ENCODE measurements around the gene CDK9. TPM values are rescaled to one million over a fixed set of nuclear protein-coding genes. Genes with fewer than 3 reads are reported as not detected.

CDK9 gene
- total and polyA plus RNA-seq, 10 of the 15 experiments (the other 5 are each of a cell fraction or from before 2014, with no cell fraction given) = 7.3 to 92.6 (median 51.6) TPM

- no peak for TF ChIP-seq PRDM15 (CRISPR knock-in tag; IDR thresholded peaks at IDR 0.05)
Observed at GRCh38 chr9:127738666-127739065, 47.2 kb upstream of the CDK9 start (continued).

DNA sequence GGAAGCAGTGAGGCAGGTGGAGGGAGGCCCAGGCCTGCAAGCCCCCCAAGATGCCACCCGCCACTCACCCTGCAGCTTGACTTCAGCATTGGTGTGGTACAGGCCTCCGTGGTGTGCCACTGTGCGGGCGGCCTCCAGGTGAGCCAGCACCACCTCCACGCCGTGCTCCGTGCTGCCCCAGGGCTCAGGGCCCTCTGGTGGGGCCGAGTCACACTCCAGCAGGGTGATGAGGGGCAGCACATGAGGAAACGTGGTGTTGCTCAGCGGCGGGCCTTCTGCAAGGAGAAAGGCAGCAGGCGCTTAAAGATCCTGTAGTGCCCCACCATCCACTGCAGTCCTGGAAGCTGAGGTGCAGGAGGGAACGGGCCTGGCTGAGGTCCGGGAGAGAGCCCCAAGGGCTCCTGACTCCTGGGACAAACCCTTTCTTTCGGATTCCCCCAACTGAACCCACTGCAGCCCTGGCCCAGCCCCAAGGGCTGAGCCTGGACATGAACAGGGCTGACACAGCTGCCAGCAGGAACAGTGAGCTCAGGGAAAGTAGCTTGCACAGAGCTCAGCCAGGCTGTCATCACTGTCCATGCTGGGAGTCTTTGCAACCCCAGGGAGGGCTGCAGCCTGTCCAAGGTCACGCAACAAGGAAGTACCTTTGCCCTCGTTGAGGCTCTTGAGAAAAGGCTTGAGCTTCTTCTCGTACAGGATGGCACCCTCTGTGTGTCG, 46.1 kb upstream of the CDK9 start:
- no peaks in the 10 kb centered on the region for H3K4me1 ChIP-seq (ENCODE audit: control insufficient read depth, insufficient read depth, low read length)
- ChIA-PET RAD21 (ENCODE audit: unreplicated experiment) (interaction anchor here (0.6 kb wide), 1 partner anchor 184 kb away, joined by 3 read pairs; no protein-coding TSS in a partner anchor), SMC1A (ENCODE audit: uncharacterized antibody, unreplicated experiment) (interaction anchor here (0.9 kb wide), 1 partner anchor 45 kb away, joined by 4 read pairs; the partner anchor contains the start of gene CDK9), CTCF (interaction anchor here (0.8 to 1.3 kb wide), 2 partner anchors 31 to 130 kb away, joined by 3 read pairs; no protein-coding TSS in a partner anchor), POLR2A (no interaction called here)
- no peak for FAIRE-seq
- H3K27me3 ChIP-seq (replicated peaks in 1 of 2; ENCODE audit: control insufficient read depth in 2 of 2, insufficient read depth in 2 of 2, low read length in 1 of 2) = no peaks in the 10 kb centered on the region
- 96% methylated on average over 19 of the region's 19 CpGs for whole genome bisulfite sequencing (ENCODE audit: insufficient coverage, insufficient replicate concordance, low lambda C conversion rate, missing lambda C conversion rate)
- no peak for DNase-seq (ENCODE audit: low read depth, low spot score)
- BruUV-seq (replicated peaks) = no TSS peak
- H2AFZ ChIP-seq (ENCODE audit: control insufficient read depth, low read depth, low read length) = no peak overlapping the region
- H3K4me2 ChIP-seq (ENCODE audit: control insufficient read depth, insufficient read depth) = no peak overlapping the region
- in situ Hi-C loops (cut with MboI) (loop anchor here (5.0 kb wide), 1 partner anchor 173 kb away; no protein-coding TSS in a partner anchor), intact Hi-C loops (cut with micrococcal nuclease; ENCODE audit: unreplicated experiment) (no loop called here)
- H3K27ac ChIP-seq (ENCODE audit: control insufficient read depth, insufficient read depth) = no peak overlapping the region
- H3K4me3 ChIP-seq = no peak overlapping the region
- ATAC-seq = no peak
- H4K20me1 ChIP-seq (ENCODE audit: control insufficient read depth, insufficient read depth) = no peaks in the 10 kb centered on the region
- no peaks in the 10 kb centered on the region for H3K79me2 ChIP-seq (ENCODE audit: control insufficient read depth, insufficient read depth, low read length)
- TF ChIP-seq YY1 (IDR thresholded peaks at IDR 0.05; ENCODE audit: low read depth, low read length) = no peak
- TF ChIP-seq KLF5 (IDR thresholded peaks at IDR 0.05; ENCODE audit: partially characterized antibody) = no peak
- TF ChIP-seq, protein P1, sequence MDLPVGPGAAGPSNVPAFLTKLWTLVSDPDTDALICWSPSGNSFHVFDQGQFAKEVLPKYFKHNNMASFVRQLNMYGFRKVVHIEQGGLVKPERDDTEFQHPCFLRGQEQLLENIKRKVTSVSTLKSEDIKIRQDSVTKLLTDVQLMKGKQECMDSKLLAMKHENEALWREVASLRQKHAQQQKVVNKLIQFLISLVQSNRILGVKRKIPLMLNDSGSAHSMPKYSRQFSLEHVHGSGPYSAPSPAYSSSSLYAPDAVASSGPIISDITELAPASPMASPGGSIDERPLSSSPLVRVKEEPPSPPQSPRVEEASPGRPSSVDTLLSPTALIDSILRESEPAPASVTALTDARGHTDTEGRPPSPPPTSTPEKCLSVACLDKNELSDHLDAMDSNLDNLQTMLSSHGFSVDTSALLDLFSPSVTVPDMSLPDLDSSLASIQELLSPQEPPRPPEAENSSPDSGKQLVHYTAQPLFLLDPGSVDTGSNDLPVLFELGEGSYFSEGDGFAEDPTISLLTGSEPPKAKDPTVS (IDR thresholded peaks at IDR 0.05; ENCODE audit: low read depth, low read length) = no peak
- no peak for TF ChIP-seq BCLAF1 (IDR thresholded peaks at IDR 0.05)
- no peak for TF ChIP-seq BHLHE40 (IDR thresholded peaks at IDR 0.05; ENCODE audit: borderline replicate concordance in 1 of 2, low read depth in 2 of 2, low read length in 1 of 2)
- no peak for TF ChIP-seq ZBTB4 (CRISPR knock-in tag; IDR thresholded peaks at IDR 0.05)
- H3K9ac ChIP-seq (ENCODE audit: control insufficient read depth, insufficient read depth, low read length) = no peak overlapping the region
- H3K36me3 ChIP-seq (ENCODE audit: control insufficient read depth in 2 of 2, insufficient read depth in 2 of 2, low read length in 1 of 2) = peaks cover 9% of the 10 kb centered on the region in 2 experiments; a peak in 3 of 4 replicates
- no peaks in the 10 kb centered on the region for H3K9me3 ChIP-seq (replicated peaks; ENCODE audit: control insufficient read depth, insufficient read depth, low read length)
